Measurements from ENCODE around the gene TMEM225B. TPM values are rescaled to one million over a fixed set of nuclear protein-coding genes. Genes with fewer than 3 reads are reported as not detected.

TMEM225B gene
- total RNA-seq, 1 donor from 2014 or later, result 0.30 TPM

DNA sequence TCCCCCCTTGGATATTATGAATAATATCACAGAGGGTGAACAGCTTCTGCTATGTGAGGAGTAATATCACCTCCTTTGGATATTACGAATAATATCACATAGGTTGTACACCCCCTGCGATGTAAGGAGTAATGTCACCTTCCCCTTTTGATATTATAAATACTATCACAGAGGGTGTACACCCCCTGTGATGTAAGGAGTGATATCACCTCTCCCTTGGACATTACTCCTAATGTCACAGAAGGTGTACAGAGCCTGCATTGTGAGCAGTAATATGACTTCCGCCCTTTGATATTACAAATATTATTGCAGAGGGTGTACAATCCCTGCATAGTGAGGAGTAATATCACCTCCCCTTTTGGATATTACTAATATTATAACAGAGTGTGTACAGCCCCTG, 9.2 kb upstream of the TMEM225B start:
- intact Hi-C loops (cut with DNase I), result no loop called here
- no peak overlapping the region for H3K27ac ChIP-seq
- H3K4me3 ChIP-seq, result no peak overlapping the region
- no peaks in the 10 kb centered on the region for H3K36me3 ChIP-seq
- no peaks in the 10 kb centered on the region for H3K9me3 ChIP-seq
- no peaks in the 10 kb centered on the region for H3K27me3 ChIP-seq (ENCODE audit: low read depth)
- TF ChIP-seq, protein P1, sequence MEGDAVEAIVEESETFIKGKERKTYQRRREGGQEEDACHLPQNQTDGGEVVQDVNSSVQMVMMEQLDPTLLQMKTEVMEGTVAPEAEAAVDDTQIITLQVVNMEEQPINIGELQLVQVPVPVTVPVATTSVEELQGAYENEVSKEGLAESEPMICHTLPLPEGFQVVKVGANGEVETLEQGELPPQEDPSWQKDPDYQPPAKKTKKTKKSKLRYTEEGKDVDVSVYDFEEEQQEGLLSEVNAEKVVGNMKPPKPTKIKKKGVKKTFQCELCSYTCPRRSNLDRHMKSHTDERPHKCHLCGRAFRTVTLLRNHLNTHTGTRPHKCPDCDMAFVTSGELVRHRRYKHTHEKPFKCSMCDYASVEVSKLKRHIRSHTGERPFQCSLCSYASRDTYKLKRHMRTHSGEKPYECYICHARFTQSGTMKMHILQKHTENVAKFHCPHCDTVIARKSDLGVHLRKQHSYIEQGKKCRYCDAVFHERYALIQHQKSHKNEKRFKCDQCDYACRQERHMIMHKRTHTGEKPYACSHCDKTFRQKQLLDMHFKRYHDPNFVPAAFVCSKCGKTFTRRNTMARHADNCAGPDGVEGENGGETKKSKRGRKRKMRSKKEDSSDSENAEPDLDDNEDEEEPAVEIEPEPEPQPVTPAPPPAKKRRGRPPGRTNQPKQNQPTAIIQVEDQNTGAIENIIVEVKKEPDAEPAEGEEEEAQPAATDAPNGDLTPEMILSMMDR (IDR thresholded peaks at IDR 0.05), result no peak
- DNase-seq (no peak), ATAC-seq (no peak)
- no peaks in the 10 kb centered on the region for H3K4me1 ChIP-seq

DNA sequence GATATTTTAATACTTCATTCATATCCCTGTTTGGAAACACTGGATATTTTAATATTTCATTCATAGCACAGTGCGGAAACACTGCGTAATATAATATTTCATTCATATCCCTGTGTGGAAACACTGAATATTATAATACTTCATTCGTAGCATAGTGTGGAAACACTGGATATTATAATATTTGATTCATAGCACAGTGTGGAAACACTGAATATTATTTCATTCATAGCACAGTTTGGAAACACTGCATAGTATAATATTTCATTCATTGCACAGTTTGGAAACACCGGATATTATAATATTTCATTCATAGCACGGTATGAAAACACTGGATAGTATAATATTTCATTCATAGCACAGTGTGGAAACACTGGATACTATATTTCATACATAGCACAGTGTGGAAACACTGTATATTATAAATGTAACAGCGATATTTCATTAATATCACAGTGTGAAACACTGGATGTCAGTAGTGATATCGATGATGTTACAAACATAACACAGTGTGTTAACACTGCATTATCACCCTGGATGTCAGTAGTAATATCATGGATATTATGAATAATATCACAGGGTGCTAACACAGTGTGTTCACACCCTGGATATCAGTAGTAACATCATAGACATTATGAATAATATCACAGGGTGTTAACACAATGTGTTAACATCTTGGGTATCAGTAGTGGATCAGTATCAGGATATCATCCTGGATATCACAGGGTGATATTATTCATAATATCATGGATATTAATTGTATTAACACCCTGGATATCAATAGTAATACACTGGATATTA, 2.9 kb upstream of the TMEM225B start:
- no peak for DNase-seq
- no peaks in the 10 kb centered on the region for H3K9me3 ChIP-seq
- ATAC-seq, result no peak
- no peaks in the 10 kb centered on the region for H3K27me3 ChIP-seq (ENCODE audit: low read depth)
- intact Hi-C loops (cut with DNase I), result no loop called here
- no peaks in the 10 kb centered on the region for H3K36me3 ChIP-seq
- H3K4me1 ChIP-seq, result no peaks in the 10 kb centered on the region
- H3K4me3 ChIP-seq, result no peak overlapping the region
- TF ChIP-seq, protein P1 (IDR thresholded peaks at IDR 0.05), result no peak
- no peak overlapping the region for H3K27ac ChIP-seq

- ATAC-seq (no peak), DNase-seq (no peak)
- Histone ChIP-seq H3K4me3 (no peak overlapping the region), H3K4me1 (no peaks in the 10 kb centered on the region), H3K9me3 (no peaks in the 10 kb centered on the region), H3K27me3 (ENCODE audit: low read depth) (no peaks in the 10 kb centered on the region), H3K36me3 (no peaks in the 10 kb centered on the region), H3K27ac (no peak overlapping the region)
- intact Hi-C loops (cut with DNase I), result no loop called here
- TF ChIP-seq, protein P1 (IDR thresholded peaks at IDR 0.05), result no peak
Measured at GRCh38 chr7:99596408-99596955, 1.6 kb upstream of the TMEM225B start.

DNA sequence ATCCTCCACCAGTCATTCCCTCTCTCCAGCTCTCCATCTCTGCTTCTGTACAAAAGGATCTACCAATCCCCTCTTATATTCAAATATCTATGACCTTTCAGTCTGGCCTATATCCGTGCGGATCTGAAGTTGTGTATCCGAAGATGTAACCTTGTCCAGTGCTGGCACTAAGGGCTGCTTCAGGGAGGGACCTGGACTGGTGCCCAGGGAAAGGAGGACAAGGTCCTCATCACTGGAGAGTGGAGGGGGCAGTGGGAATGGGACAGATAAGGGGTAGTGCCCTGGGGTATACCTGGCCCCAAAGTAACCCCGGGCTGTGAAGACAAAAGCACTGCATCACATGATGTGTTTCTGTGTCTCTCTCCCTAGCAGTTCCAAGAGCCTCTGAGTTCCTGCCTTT, 1.8 kb downstream of the TMEM225B start:
- ATAC-seq (no peak), DNase-seq (no peak)
- Histone ChIP-seq H3K36me3 (no peaks in the 10 kb centered on the region), H3K4me1 (no peaks in the 10 kb centered on the region), H3K4me3 (no peak overlapping the region), H3K27me3 (ENCODE audit: low read depth) (no peaks in the 10 kb centered on the region), H3K9me3 (no peaks in the 10 kb centered on the region), H3K27ac (no peak overlapping the region)
- intact Hi-C loops (cut with DNase I), result no loop called here
- TF ChIP-seq, protein P1 (IDR thresholded peaks at IDR 0.05), result no peak

DNA sequence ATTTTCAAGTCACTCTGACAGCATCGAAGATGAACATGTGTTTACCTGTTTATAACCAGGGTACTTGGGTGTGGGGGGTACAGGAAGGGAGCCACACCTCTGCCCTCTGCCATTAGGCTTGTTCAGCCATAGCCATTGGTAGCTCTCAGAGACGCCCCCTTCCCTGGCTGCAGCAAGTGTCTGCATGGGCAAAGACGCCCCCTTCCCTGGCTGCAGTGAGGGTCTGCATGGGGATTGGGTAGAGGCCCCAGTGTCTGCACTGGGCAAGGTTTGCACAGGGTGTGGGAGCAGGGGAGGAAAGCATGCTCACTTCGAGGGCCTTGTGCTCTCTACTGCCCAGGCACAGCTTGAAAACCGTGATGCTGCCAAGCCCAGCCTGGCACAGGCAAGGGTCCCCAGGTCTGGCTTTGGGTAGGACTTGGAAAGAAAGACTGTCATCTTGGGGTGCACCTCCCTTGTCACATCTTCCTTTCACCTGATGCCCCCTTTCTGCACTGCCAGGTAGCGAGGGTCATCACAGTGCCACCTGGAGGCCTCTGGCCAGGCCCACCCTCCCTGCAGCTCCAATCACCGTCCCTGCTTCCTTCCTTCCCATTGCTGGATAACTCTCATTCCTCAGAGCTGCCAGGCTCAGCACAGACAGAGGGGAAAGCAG, 3.7 kb downstream of the TMEM225B start:
- no peak for DNase-seq
- no peaks in the 10 kb centered on the region for H3K4me1 ChIP-seq
- H3K27me3 ChIP-seq (ENCODE audit: low read depth), result no peaks in the 10 kb centered on the region
- H3K9me3 ChIP-seq, result no peaks in the 10 kb centered on the region
- H3K4me3 ChIP-seq, result no peak overlapping the region
- TF ChIP-seq, protein P1 (IDR thresholded peaks at IDR 0.05), result no peak
- intact Hi-C loops (cut with DNase I), result no loop called here
- H3K27ac ChIP-seq, result no peak overlapping the region
- ATAC-seq, result no peak
- no peaks in the 10 kb centered on the region for H3K36me3 ChIP-seq

Data from lower lobe of right lung (tissue), 2 donors.